Astrocyte of the cerebellum (primary cell): ENCODE results near the gene SMNDC1.
"Not testable (repeated sequence)": the region's sequence is repeated elsewhere in the genome, so short reads cannot be mapped to it uniquely, and the experiment has no call there.

Source experiments
- DNase-seq: peaks from one replicate; pipeline ENCODE4 v3.0.0-alpha.2; 2011; ENCODE audit warnings: low read depth
- H3K4me3 ChIP-seq: 2 replicates; pipeline ENCODE4 v1.5.1; 2011; ENCODE audit warnings: mild to moderate bottlenecking, low read depth, low read length, moderate library complexity
- in situ Hi-C: cut with HindIII; loops from 2 replicates; pipeline ENCODE4 v1.10.0; 2017; ENCODE audit warnings: low sequenced_read_pairs
- TF ChIP-seq, protein P1 (sequence below): IDR thresholded peaks from 2 replicates; pipeline ENCODE4 v1.5.1; 2012; ENCODE audit warnings: low read length, low read depth, moderate library complexity, mild to moderate bottlenecking; ENCODE audit errors: missing control alignments

SMNDC1 gene

DNA sequence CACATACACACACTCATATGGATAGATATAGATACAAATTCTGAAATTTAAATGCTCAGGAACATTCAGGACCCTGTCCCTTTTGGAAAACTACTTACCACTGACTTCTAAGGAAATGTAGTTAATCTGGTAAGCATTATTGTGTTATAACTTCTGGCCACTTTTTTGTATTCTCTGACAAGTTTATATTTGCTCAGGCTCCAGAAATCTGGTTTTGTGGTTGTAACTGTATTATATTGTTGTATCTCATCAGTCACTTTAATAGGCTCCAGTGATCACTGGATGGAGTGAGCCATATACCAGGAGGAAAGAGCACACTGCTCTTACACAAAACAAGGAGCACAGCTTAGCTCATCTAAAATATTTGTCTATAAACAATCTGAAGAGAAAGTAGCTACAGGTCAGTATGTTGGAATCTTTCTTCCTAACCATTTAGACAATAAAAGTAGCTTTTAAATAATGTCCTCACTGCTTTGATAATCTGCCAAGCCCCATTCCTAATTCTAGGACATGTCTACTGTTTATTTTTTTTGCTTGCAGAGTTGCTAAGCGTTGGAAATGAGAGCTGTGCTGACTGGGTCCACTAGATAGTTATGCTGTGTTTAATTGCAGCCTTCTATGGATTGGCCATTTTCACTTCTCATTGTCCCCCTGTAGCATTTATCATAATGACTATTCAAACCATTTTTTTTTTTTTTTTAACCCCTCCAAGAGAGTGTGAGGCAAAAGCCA lies 43.8 kb downstream of the SMNDC1 start:
- H3K4me3 ChIP-seq = no peak overlapping the region
- in situ Hi-C loops = no loop called here
- TF ChIP-seq, protein P1, sequence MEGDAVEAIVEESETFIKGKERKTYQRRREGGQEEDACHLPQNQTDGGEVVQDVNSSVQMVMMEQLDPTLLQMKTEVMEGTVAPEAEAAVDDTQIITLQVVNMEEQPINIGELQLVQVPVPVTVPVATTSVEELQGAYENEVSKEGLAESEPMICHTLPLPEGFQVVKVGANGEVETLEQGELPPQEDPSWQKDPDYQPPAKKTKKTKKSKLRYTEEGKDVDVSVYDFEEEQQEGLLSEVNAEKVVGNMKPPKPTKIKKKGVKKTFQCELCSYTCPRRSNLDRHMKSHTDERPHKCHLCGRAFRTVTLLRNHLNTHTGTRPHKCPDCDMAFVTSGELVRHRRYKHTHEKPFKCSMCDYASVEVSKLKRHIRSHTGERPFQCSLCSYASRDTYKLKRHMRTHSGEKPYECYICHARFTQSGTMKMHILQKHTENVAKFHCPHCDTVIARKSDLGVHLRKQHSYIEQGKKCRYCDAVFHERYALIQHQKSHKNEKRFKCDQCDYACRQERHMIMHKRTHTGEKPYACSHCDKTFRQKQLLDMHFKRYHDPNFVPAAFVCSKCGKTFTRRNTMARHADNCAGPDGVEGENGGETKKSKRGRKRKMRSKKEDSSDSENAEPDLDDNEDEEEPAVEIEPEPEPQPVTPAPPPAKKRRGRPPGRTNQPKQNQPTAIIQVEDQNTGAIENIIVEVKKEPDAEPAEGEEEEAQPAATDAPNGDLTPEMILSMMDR = no peak
- DNase-seq = peak; percentile 5

- in situ Hi-C loops = no loop called here
- TF ChIP-seq, protein P1 = no peak
- H3K4me3 ChIP-seq = no peak overlapping the region
- no peak for DNase-seq
Observed at GRCh38 chr10:110259317-110259716, 45.4 kb downstream of the SMNDC1 start.

GRCh38 chr10:110258542-110258941 lies 46.2 kb downstream of the SMNDC1 start:
- no peak for DNase-seq
- in situ Hi-C loops = no loop called here
- TF ChIP-seq, protein P1 = no peak

GRCh38 chr10:110254467-110254866 lies 50.3 kb downstream of the SMNDC1 start:
- H3K4me3 ChIP-seq = no peak overlapping the region
- TF ChIP-seq, protein P1 = no peak
- no peak for DNase-seq
- in situ Hi-C loops = no loop called here

More at GRCh38 chr10:110258542-110258941, 46.2 kb downstream of the SMNDC1 start:
- H3K4me3 ChIP-seq = no peak overlapping the region

DNA sequence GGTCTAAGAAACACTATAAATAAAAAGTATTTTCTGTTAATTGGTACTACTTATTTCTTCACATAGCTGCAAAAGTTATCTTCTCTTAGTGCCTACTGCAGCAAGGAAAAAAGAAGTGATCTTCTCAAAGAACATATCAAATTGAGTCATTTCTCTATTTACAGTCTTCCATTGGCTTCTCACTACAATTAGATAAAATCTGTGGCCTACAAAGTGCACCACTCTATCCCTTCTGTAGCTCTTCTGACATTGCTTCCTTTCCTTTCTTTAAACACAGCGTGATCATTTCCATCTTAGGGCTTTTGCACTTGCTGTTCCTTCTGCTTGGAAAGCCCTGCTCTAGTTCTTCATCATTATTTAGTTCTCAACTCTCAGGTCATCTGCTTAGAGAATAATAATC lies 52.6 kb downstream of the SMNDC1 start:
- no peak for DNase-seq
- in situ Hi-C loops = no loop called here
- TF ChIP-seq, protein P1 = no peak
- H3K4me3 ChIP-seq = no peak overlapping the region

DNA sequence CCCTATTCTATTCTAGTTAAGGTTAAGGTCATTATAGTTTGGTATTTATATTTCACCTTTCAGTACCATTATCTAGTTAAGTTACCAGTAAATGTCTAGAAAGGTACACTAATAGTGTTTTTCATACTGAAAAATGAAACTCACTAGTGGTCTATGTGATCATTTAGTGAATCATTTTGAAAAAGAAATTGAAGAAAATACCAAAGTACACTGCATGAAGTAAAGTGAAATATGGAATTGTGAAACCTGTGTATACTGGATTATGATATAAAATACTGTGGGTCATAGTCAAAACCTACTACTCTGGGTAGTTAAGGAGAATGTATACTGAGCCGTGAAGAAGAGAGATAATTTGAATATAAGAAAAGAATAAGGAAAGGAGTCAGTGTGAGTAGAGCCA lies 53.3 kb downstream of the SMNDC1 start:
- DNase-seq, in situ Hi-C loops, H3K4me3 ChIP-seq: not testable (repeated sequence)

DNA sequence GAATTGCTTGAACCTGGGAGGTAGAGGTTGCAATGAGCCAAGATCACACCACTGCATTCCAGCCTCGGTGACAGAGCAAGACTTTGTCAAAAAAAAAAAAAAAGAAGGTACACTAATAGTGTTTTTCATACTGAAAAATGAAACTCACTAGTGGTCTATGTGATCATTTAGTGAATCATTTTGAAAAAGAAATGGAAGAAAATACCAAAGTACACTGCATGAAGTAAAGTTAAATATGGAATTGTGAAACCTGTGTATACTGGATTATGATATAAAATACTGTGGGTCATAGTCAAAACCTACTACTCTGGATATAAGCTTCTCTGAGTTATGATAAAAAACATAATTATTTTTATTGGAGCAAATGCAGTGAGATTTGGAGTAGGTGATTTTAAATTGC lies 55.2 kb downstream of the SMNDC1 start:
- DNase-seq, in situ Hi-C loops, H3K4me3 ChIP-seq: not testable (repeated sequence)

DNA sequence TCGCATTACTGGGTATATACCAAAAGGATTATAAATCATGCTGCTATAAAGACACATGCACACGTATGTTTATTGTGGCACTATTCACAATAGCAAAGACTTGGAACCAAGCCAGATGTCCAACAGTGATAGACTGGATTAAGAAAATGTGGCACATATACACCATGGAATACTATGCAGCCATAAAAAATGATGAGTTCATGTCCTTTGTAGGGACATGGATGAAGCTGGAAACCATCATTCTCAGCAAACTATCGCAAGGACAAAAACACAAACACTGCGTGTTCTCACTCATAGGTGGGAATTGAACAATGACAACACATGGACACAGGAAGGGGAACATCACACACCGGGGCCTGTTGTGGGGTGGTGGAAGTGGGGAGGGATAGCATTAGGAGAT lies 56.9 kb downstream of the SMNDC1 start:
- H3K4me3 ChIP-seq, in situ Hi-C loops, DNase-seq: not testable (repeated sequence)
